ENCODE results near the gene MAP3K1.
A peak's percentile ranks its signal among the peaks of the same experiment; 100 is the strongest.

MAP3K1 gene

GRCh38 chr5:56909294-56910209 is 94.2 kb downstream of the MAP3K1 start, which contains the start of gene SETD9:
SETD9 (plus strand) TSS chr5:56909596; CDS start chr5:56909646, 50 bp downstream.
- peak; percentile 99 for DNase-seq (ENCODE audit: low read depth, low spot score)

GRCh38 chr5:56910210-56910965 is 95.0 kb downstream of the MAP3K1 start:
- peak; percentile 51 for DNase-seq (ENCODE audit: low read depth, low spot score)

- no peak for DNase-seq (ENCODE audit: low read depth, low spot score)
These were observed 98.4 kb downstream of the MAP3K1 start for GRCh38 chr5:56913766-56914165.

GRCh38 chr5:56914678-56915077 is 99.3 kb downstream of the MAP3K1 start:
- no peak for DNase-seq (ENCODE audit: low read depth, low spot score)

GRCh38 chr5:56917534-56917933 is 102.2 kb downstream of the MAP3K1 start:
- DNase-seq (ENCODE audit: low read depth, low spot score) = no peak

- no peak for DNase-seq (ENCODE audit: low read depth, low spot score)
These were observed 102.7 kb downstream of the MAP3K1 start for GRCh38 chr5:56918054-56918453.

GRCh38 chr5:56919942-56920662 is 104.8 kb downstream of the MAP3K1 start:
- DNase-seq (ENCODE audit: low read depth, low spot score) = no peak

- DNase-seq (ENCODE audit: low read depth, low spot score) = no peak
These were observed 107.6 kb downstream of the MAP3K1 start for GRCh38 chr5:56922922-56923321.

GRCh38 chr5:56934325-56934724 is 119.0 kb downstream of the MAP3K1 start:
- DNase-seq (ENCODE audit: low read depth, low spot score) = no peak

- DNase-seq (ENCODE audit: low read depth, low spot score) = no peak
These were observed 123.5 kb downstream of the MAP3K1 start for GRCh38 chr5:56938858-56939257.

- DNase-seq (ENCODE audit: low read depth, low spot score) = peak; percentile 34
These were observed 126.6 kb downstream of the MAP3K1 start for GRCh38 chr5:56941981-56942380.
